WTC11 (cell line): Measurements from ENCODE around the gene ANO7. TPM values are rescaled to one million over a fixed set of nuclear protein-coding genes. Genes with fewer than 3 reads are reported as not detected.

Source experiments
- ATAC-seq: fragments of 200-7000 bp; cut with Tn5 transposase; 2 replicates; pipeline ENCODE4 v1.10.0; 2021; ENCODE audit warnings: mild to moderate bottlenecking, moderate library complexity
- CTCF ChIA-PET: fragments of 300-600 bp; sonication (Branson Sonifier 250); formaldehyde crosslinking; loops from one replicate; lab custom pipeline; 2021; ENCODE audit warnings: antibody characterized with exemption; lab: Charles Lee
- POLR2A ChIA-PET: fragments of 350-600 bp; sonication (Branson Sonifier 250); formaldehyde crosslinking; loops from one replicate; lab custom pipeline; 2021; ENCODE audit warnings: antibody characterized with exemption; lab: Charles Lee
- DNase-seq: peaks from one replicate; pipeline ENCODE4 v3.0.0; 2021; ENCODE audit warnings: low spot score
- H3K27ac Mint-ChIP-seq: 2 replicates; pipeline ENCODE4 v1.8.0; 2021; ENCODE audit warnings: mixed read lengths
- H3K27me3 Mint-ChIP-seq: 2 replicates; pipeline ENCODE4 v1.8.0; 2021; ENCODE audit warnings: low read depth, mild to moderate bottlenecking, moderate library complexity, mixed read lengths
- H3K36me3 Mint-ChIP-seq: 2 replicates; pipeline ENCODE4 v1.8.0; 2021; ENCODE audit warnings: mixed read lengths
- H3K4me1 Mint-ChIP-seq: 2 replicates; pipeline ENCODE4 v1.8.0; 2022; ENCODE audit warnings: mixed read lengths
- H3K4me3 Mint-ChIP-seq: 2 replicates; pipeline ENCODE4 v1.8.0; 2021; ENCODE audit warnings: mild to moderate bottlenecking, moderate library complexity, mixed read lengths
- H3K9me3 Mint-ChIP-seq: 2 replicates; pipeline ENCODE4 v1.8.0; 2021; ENCODE audit warnings: mixed read lengths
- AR ChIP-seq: fragments of 250-450 bp; sonication (Bioruptor Pico); IDR thresholded peaks from 2 replicates; pipeline ENCODE4 v1.9.0; 2021; ENCODE audit warnings: mild to moderate bottlenecking
- ARID4B ChIP-seq: sonication (generic); formaldehyde crosslinking; IDR thresholded peaks from 2 replicates; pipeline ENCODE4 v1.8.0; 2023; ENCODE audit warnings: missing genetic modification reagents, mild to moderate bottlenecking, borderline replicate concordance
- ATF6 ChIP-seq: sonication (generic); formaldehyde crosslinking; IDR thresholded peaks from 2 replicates; pipeline ENCODE4 v1.8.1; 2023; ENCODE audit warnings: mild to moderate bottlenecking, missing genetic modification reagents
- CDX4 ChIP-seq: fragments of 250-450 bp; sonication (Bioruptor Pico); IDR thresholded peaks from 2 replicates; pipeline ENCODE4 v1.9.0; 2021; ENCODE audit warnings: moderate library complexity, mild to moderate bottlenecking, inconsistent platforms, borderline replicate concordance
- E2F1 ChIP-seq: sonication (generic); formaldehyde crosslinking; IDR thresholded peaks from 2 replicates; pipeline ENCODE4 v1.8.0; 2022; ENCODE audit warnings: mild to moderate bottlenecking, missing genetic modification reagents
- GABPB1 ChIP-seq: sonication (generic); formaldehyde crosslinking; IDR thresholded peaks from 2 replicates; pipeline ENCODE4 v1.8.1; 2023; ENCODE audit warnings: mild to moderate bottlenecking, missing genetic modification reagents
- GRHL2 ChIP-seq: fragments of 250-450 bp; sonication (Bioruptor Pico); IDR thresholded peaks from 2 replicates; pipeline ENCODE4 v1.8.0; 2022; ENCODE audit warnings: mild to moderate bottlenecking, moderate library complexity; ENCODE audit not compliant: insufficient replicate concordance, severe bottlenecking
- HMGA2 ChIP-seq: fragments of 250-450 bp; sonication (Bioruptor Pico); IDR thresholded peaks from 2 replicates; pipeline ENCODE4 v1.4.0; 2021; ENCODE audit warnings: mild to moderate bottlenecking, moderate library complexity
- NFE2L1 ChIP-seq: sonication (generic); formaldehyde crosslinking; IDR thresholded peaks from 2 replicates; pipeline ENCODE4 v1.8.1; 2023; ENCODE audit warnings: missing genetic modification reagents
- NR3C1 ChIP-seq: sonication (generic); formaldehyde crosslinking; conservative IDR thresholded peaks from 2 replicates; pipeline ENCODE4 v1.8.1; 2023; ENCODE audit warnings: low read depth, mild to moderate bottlenecking, missing genetic modification reagents
- PREB ChIP-seq: sonication (generic); formaldehyde crosslinking; IDR thresholded peaks from 2 replicates; pipeline ENCODE4 v1.8.1; 2022; ENCODE audit warnings: mild to moderate bottlenecking, missing genetic modification reagents, moderate library complexity, borderline replicate concordance
- PRRX2 ChIP-seq: fragments of 250-450 bp; sonication (Bioruptor Pico); IDR thresholded peaks from 2 replicates; pipeline ENCODE4 v1.8.0; 2021; ENCODE audit warnings: mild to moderate bottlenecking
- ZMAT4 ChIP-seq: fragments of 250-450 bp; sonication (Bioruptor Pico); IDR thresholded peaks from 2 replicates; pipeline ENCODE4 v1.9.0; 2021; ENCODE audit warnings: mild to moderate bottlenecking
- ZNF138 ChIP-seq: sonication (generic); formaldehyde crosslinking; conservative IDR thresholded peaks from 2 replicates; pipeline ENCODE4 v1.8.1; 2022; ENCODE audit warnings: mild to moderate bottlenecking, moderate library complexity, missing genetic modification reagents
- ZNF219 ChIP-seq: sonication (generic); formaldehyde crosslinking; IDR thresholded peaks from 2 replicates; pipeline ENCODE4 v1.8.0; 2023; ENCODE audit warnings: missing genetic modification reagents, mild to moderate bottlenecking, borderline replicate concordance
- ZNF532 ChIP-seq: fragments of 250-450 bp; sonication (Bioruptor Pico); IDR thresholded peaks from 2 replicates; pipeline ENCODE4 v1.9.0; 2021; ENCODE audit warnings: mild to moderate bottlenecking, borderline replicate concordance
- total RNA-seq: library from RNA; stranded (reverse); gene quantifications from 3 replicates; pipeline ENCODE4 v1.2.3, GENCODE V29; 2021

ANO7 gene
- total RNA-seq, 1 experiment from 2014 or later: 8.0 TPM

- no peak for TF ChIP-seq ZNF532 (CRISPR knock-in tag)
- TF ChIP-seq ZNF219: no peak
- no peak for TF ChIP-seq PREB (CRISPR knock-in tag)
These were observed 24.8 kb upstream of the ANO7 start (continued) for GRCh38 chr2:241163601-241164118.

- DNase-seq (no peak), ATAC-seq (no peak)
- ChIA-PET CTCF (interaction anchor here (0.7 kb wide), 1 partner anchor 36 kb away, joined by 3 read pairs; no protein-coding TSS in a partner anchor), POLR2A (no interaction called here)
- H3K4me3 Mint-ChIP-seq: no peak overlapping the region
- H3K27ac Mint-ChIP-seq: no peak overlapping the region
- peaks cover 44% of the 10 kb centered on the region for H3K36me3 Mint-ChIP-seq
- H3K27me3 Mint-ChIP-seq: no peaks in the 10 kb centered on the region; the same call in 1 of the 2 replicates
- no peaks in the 10 kb centered on the region for H3K4me1 Mint-ChIP-seq
- H3K9me3 Mint-ChIP-seq: peaks cover 18% of the 10 kb centered on the region
- TF ChIP-seq ARID4B (CRISPR knock-in tag) (no peak), GABPB1 (CRISPR knock-in tag) (no peak), NR3C1 (CRISPR knock-in tag) (no peak), GRHL2 (CRISPR knock-in tag) (no peak), ZMAT4 (CRISPR knock-in tag) (no peak), AR (CRISPR knock-in tag) (no peak), PRRX2 (CRISPR knock-in tag) (no peak), HMGA2 (no peak), ZNF138 (no peak), NFE2L1 (no peak), CDX4 (CRISPR knock-in tag) (no peak), E2F1 (CRISPR knock-in tag) (no peak), ATF6 (CRISPR knock-in tag) (no peak)
These were observed 20.1 kb upstream of the ANO7 start for GRCh38 chr2:241168366-241168765.
